ENCODE data around the gene PRKCZ. TPM values are rescaled to one million over a fixed set of nuclear protein-coding genes. Genes with fewer than 3 reads are reported as not detected.

PRKCZ gene
- total RNA-seq, 1 experiment from 2014 or later: 14.3 TPM

GRCh38 chr1:2156866-2157265 is 106.7 kb downstream of the PRKCZ start:
- no peak for DNase-seq (ENCODE audit: low read depth)

- DNase-seq (ENCODE audit: low read depth): no peak
These were observed 107.6 kb downstream of the PRKCZ start for GRCh38 chr1:2157856-2158255.

GRCh38 chr1:2158272-2158671 is 108.1 kb downstream of the PRKCZ start:
- no peak for DNase-seq (ENCODE audit: low read depth)

- no peak for DNase-seq (ENCODE audit: low read depth)
These were observed 108.9 kb downstream of the PRKCZ start for GRCh38 chr1:2159124-2159523.

- no peak for DNase-seq (ENCODE audit: low read depth)
These were observed 110.5 kb downstream of the PRKCZ start for GRCh38 chr1:2160451-2161300.

GRCh38 chr1:2163205-2163604 is 113.0 kb downstream of the PRKCZ start:
- DNase-seq (ENCODE audit: low read depth): no peak

GRCh38 chr1:2165646-2166045 is 115.4 kb downstream of the PRKCZ start:
- DNase-seq (ENCODE audit: low read depth): no peak

- DNase-seq (ENCODE audit: low read depth): no peak
These were observed 116.0 kb downstream of the PRKCZ start for GRCh38 chr1:2166254-2166653.

GRCh38 chr1:2166695-2167094 is 116.5 kb downstream of the PRKCZ start:
- DNase-seq (ENCODE audit: low read depth): no peak

- no peak for DNase-seq (ENCODE audit: low read depth)
These were observed 117.9 kb downstream of the PRKCZ start for GRCh38 chr1:2168090-2168489.

GRCh38 chr1:2168535-2168934 is 118.3 kb downstream of the PRKCZ start:
- DNase-seq (ENCODE audit: low read depth): no peak

GRCh38 chr1:2169200-2169836 is 119.1 kb downstream of the PRKCZ start:
- no peak for DNase-seq (ENCODE audit: low read depth)

- peak; percentile 29 for DNase-seq (ENCODE audit: low read depth)
These were observed 120.0 kb downstream of the PRKCZ start for GRCh38 chr1:2170211-2170610.

GRCh38 chr1:2172012-2172411 is 121.8 kb downstream of the PRKCZ start:
- DNase-seq (ENCODE audit: low read depth): no peak

GRCh38 chr1:2172551-2173146 is 122.4 kb downstream of the PRKCZ start:
- DNase-seq (ENCODE audit: low read depth): no peak

- no peak for DNase-seq (ENCODE audit: low read depth)
These were observed 123.5 kb downstream of the PRKCZ start for GRCh38 chr1:2173546-2174347.

- DNase-seq (ENCODE audit: low read depth): peak; percentile 79
These were observed 124.3 kb downstream of the PRKCZ start for GRCh38 chr1:2174348-2175054.

GRCh38 chr1:2175055-2175414 is 124.8 kb downstream of the PRKCZ start:
- DNase-seq (ENCODE audit: low read depth): no peak

- DNase-seq (ENCODE audit: low read depth): no peak
These were observed 125.7 kb downstream of the PRKCZ start for GRCh38 chr1:2175681-2176454.

GRCh38 chr1:2176615-2177014 is 126.4 kb downstream of the PRKCZ start:
- no peak for DNase-seq (ENCODE audit: low read depth)

GRCh38 chr1:2177541-2177940 is 127.3 kb downstream of the PRKCZ start:
- no peak for DNase-seq (ENCODE audit: low read depth)

Measured in Daoy (cell line).